ENCODE data around the gene ABLIM3.

The ABLIM3 gene

GRCh38 chr5:149220750-149221149 lies 79.5 kb downstream of the ABLIM3 start:
- DNase-seq, result peak in 1 of 14 donors; percentile 46

- DNase-seq, result peak in 1 of 14 donors; percentile 63
Measured at GRCh38 chr5:149221326-149221725, 80.0 kb downstream of the ABLIM3 start.

GRCh38 chr5:149221731-149222342 lies 80.5 kb downstream of the ABLIM3 start:
- no peak for DNase-seq

GRCh38 chr5:149223081-149223848 lies 82.0 kb downstream of the ABLIM3 start:
- DNase-seq, result peak in 1 of 14 donors; percentile 12

- peak in 5 of 14 donors; percentile 5 to 90 (median 14) for DNase-seq
Measured at GRCh38 chr5:149224282-149224681, 83.0 kb downstream of the ABLIM3 start.

GRCh38 chr5:149227168-149227826 lies 86.0 kb downstream of the ABLIM3 start:
- DNase-seq, result no peak

GRCh38 chr5:149228618-149229297 lies 87.5 kb downstream of the ABLIM3 start:
- peak in 2 of 14 donors; percentile 12 to 76 for DNase-seq

GRCh38 chr5:149229298-149229937 lies 88.1 kb downstream of the ABLIM3 start:
- peak in 1 of 14 donors; percentile 80 for DNase-seq

- DNase-seq, result peak in 7 of 14 donors; percentile 22 to 68 (median 45)
Measured at GRCh38 chr5:149235841-149236240, 94.5 kb downstream of the ABLIM3 start.

GRCh38 chr5:149237662-149238061 lies 96.4 kb downstream of the ABLIM3 start:
- DNase-seq, result no peak

- DNase-seq, result no peak
Measured at GRCh38 chr5:149238540-149238939, 97.2 kb downstream of the ABLIM3 start.

GRCh38 chr5:149239917-149240316 lies 98.6 kb downstream of the ABLIM3 start:
- no peak for DNase-seq

- no peak for DNase-seq
Measured at GRCh38 chr5:149240354-149240998, 99.2 kb downstream of the ABLIM3 start.

- no peak for DNase-seq
Measured at GRCh38 chr5:149242339-149242738, 101.0 kb downstream of the ABLIM3 start.

- no peak for DNase-seq
Measured at GRCh38 chr5:149246906-149247305, 105.6 kb downstream of the ABLIM3 start.

- no peak for DNase-seq
Measured at GRCh38 chr5:149247726-149248125, 106.4 kb downstream of the ABLIM3 start.

- peak in 1 of 14 donors; percentile 66 for DNase-seq
Measured at GRCh38 chr5:149251546-149251945, 110.3 kb downstream of the ABLIM3 start.

GRCh38 chr5:149254506-149254905 lies 113.2 kb downstream of the ABLIM3 start:
- DNase-seq, result no peak

GRCh38 chr5:149256451-149256850 lies 115.2 kb downstream of the ABLIM3 start:
- no peak for DNase-seq

GRCh38 chr5:149257131-149257530 lies 115.8 kb downstream of the ABLIM3 start:
- no peak for DNase-seq

GRCh38 chr5:149257889-149258705 lies 116.8 kb downstream of the ABLIM3 start:
- DNase-seq, result no peak
